HCT116 (cell line): ENCODE results near the gene SUN3. TPM values are rescaled to one million over a fixed set of nuclear protein-coding genes. Genes with fewer than 3 reads are reported as not detected.

Experiments used
- ATAC-seq: fragments of 200-7000 bp; cut with Tn5 transposase; 2 replicates; pipeline ENCODE4 v1.9.1; 2020; ENCODE audit warnings: mild to moderate bottlenecking, moderate library complexity
- BruUV-seq: library from RNA; stranded (reverse); fragments of 400-500 nt; replicated peaks from 2 replicates; lab custom pipeline; 2021; lab: Mats Ljungman, UMichigan
- CTCF ChIA-PET: fragments of 300-600 bp; sonication (Branson Sonifier 250); formaldehyde crosslinking; loops from one replicate; lab custom pipeline; 2021; ENCODE audit warnings: antibody characterized with exemption; lab: Charles Lee
- POLR2A ChIA-PET: fragments of 300-600, 350-600 bp; sonication (Branson Sonifier 250); formaldehyde crosslinking; loops from one replicate; lab custom pipeline; 2021; ENCODE audit warnings: antibody characterized with exemption; lab: Charles Lee
- RAD21 ChIA-PET, 2 experiments: fragments of 300-600 bp; sonication (Branson Sonifier 250); formaldehyde crosslinking; loops; one replicate each; lab custom pipeline; 2023; ENCODE audit warnings: low total read pairs in 2 of 2; ENCODE audit not compliant: uncharacterized antibody in 2 of 2, unreplicated experiment in 2 of 2, low non-redundant PET in 1 of 2; lab: Charles Lee
- DNase-seq: peaks from one replicate; pipeline ENCODE4 v3.0.0-alpha.2; 2010; ENCODE audit warnings: low read depth, low spot score
- H2AFZ ChIP-seq: fragments of 200-600 bp; shearing (Covaris generic), sonication (generic); 2 replicates; pipeline ENCODE4 v1.6.1; 2017; ENCODE audit warnings: low read depth, mixed run types, mixed read lengths, antibody characterized with exemption, low read length; ENCODE audit not compliant: poor library complexity, severe bottlenecking
- H3K27ac ChIP-seq: 2 replicates; pipeline ENCODE4 v1.5.1; 2012; ENCODE audit warnings: low read depth, low read length
- H3K27me3 ChIP-seq: fragments of 200-600 bp; sonication (generic); 2 replicates; pipeline ENCODE4 v1.6.1; 2016; ENCODE audit warnings: mixed run types, low read length, mixed read lengths; ENCODE audit not compliant: insufficient read depth
- H3K36me3 ChIP-seq, 2 experiments: fragments of 200-500 bp in 1 of 2; fragments of 200-600 bp in 1 of 2; sonication (Bioruptor generic) in 1 of 2; sonication (generic) in 1 of 2; 2 replicates each; pipeline versions ENCODE4 v1.5.1 to v1.6.1; 2014 to 2016; ENCODE audit warnings: low read length in 2 of 2, inconsistent platforms in 1 of 2, mixed read lengths in 1 of 2, mixed run types in 1 of 2; ENCODE audit not compliant: insufficient read depth in 2 of 2, control insufficient read depth in 1 of 2
- H3K4me1 ChIP-seq, 2 experiments: fragments of 200-600 bp in 1 of 2; sonication (generic) in 1 of 2; 2 replicates each; pipeline versions ENCODE4 v1.5.1 to v1.6.1; 2012 to 2017; ENCODE audit warnings: low read length in 2 of 2, inconsistent platforms in 1 of 2, mild to moderate bottlenecking in 1 of 2, mixed read lengths in 1 of 2, mixed run types in 1 of 2, moderate library complexity in 1 of 2; ENCODE audit not compliant: insufficient read depth in 2 of 2, control insufficient read depth in 1 of 2
- H3K4me2 ChIP-seq: fragments of 200-600 bp; sonication (generic); 2 replicates; pipeline ENCODE4 v1.6.1; 2017; ENCODE audit warnings: mixed run types, low read length, mixed read lengths
- H3K4me3 ChIP-seq, 2 experiments: fragments of 200-600 bp in 1 of 2; sonication (generic) in 1 of 2; replicated peaks in 1 of 2; 2 replicates each; pipeline ENCODE4 v1.5.1; 2011 to 2016; ENCODE audit warnings: low read length in 2 of 2, control low read depth in 1 of 2, low read depth in 1 of 2, mild to moderate bottlenecking in 1 of 2, mixed read lengths in 1 of 2, mixed run types in 1 of 2
- H3K79me2 ChIP-seq: fragments of 200-600 bp; sonication (generic); 2 replicates; pipeline ENCODE4 v1.6.1; 2017; ENCODE audit warnings: mild to moderate bottlenecking, mixed run types, low read length, moderate library complexity, mixed read lengths; ENCODE audit not compliant: insufficient read depth
- H3K9ac ChIP-seq: fragments of 200-600 bp; sonication (generic); 2 replicates; pipeline ENCODE4 v1.6.1; 2016; ENCODE audit warnings: low read length, mixed read lengths
- H3K9me2 ChIP-seq: fragments of 200-600 bp; sonication (generic), shearing (Covaris generic); 2 replicates; pipeline ENCODE4 v1.6.1; 2017; ENCODE audit warnings: mixed run types, mild to moderate bottlenecking, moderate library complexity; ENCODE audit not compliant: insufficient read depth
- H3K9me3 ChIP-seq, 2 experiments: fragments of 200-500 bp in 1 of 2; fragments of 200-600 bp in 1 of 2; sonication (Bioruptor generic) in 1 of 2; sonication (generic) in 1 of 2; 2 replicates each; pipeline ENCODE4 v1.6.1; 2014 to 2017; ENCODE audit warnings: low read length in 2 of 2, mixed read lengths in 2 of 2, inconsistent platforms in 1 of 2, low read depth in 1 of 2, mild to moderate bottlenecking in 1 of 2, mixed run types in 1 of 2, moderate library complexity in 1 of 2; ENCODE audit not compliant: control insufficient read depth in 1 of 2, insufficient read depth in 1 of 2
- H4K20me1 ChIP-seq: fragments of 200-600 bp; sonication (generic), shearing (Covaris generic); 2 replicates; pipeline ENCODE4 v1.6.1; 2017; ENCODE audit warnings: mixed run types, mild to moderate bottlenecking, moderate library complexity; ENCODE audit not compliant: insufficient read depth
- ATF3 ChIP-seq: IDR thresholded peaks from 2 replicates; pipeline ENCODE4 v1.6.1; 2012
- CTCF ChIP-seq, 3 experiments: fragments of 200-600 bp in 1 of 3; sonication (generic) in 1 of 3; IDR thresholded peaks in 2 of 3; conservative IDR thresholded peaks in 1 of 3; 2 replicates each; pipeline ENCODE4 v1.5.1; 2012 to 2017; ENCODE audit warnings: low read depth in 2 of 3, low read length in 2 of 3, antibody characterized with exemption in 1 of 3, borderline replicate concordance in 1 of 3, control low read depth in 1 of 3, mild to moderate bottlenecking in 1 of 3, mixed read lengths in 1 of 3, mixed run types in 1 of 3, moderate library complexity in 1 of 3; ENCODE audit not compliant: insufficient read depth in 1 of 3
- EGR1 ChIP-seq: IDR thresholded peaks from 2 replicates; pipeline ENCODE4 v1.6.1; 2012; ENCODE audit warnings: low read depth
- EZH2phosphoT487 ChIP-seq: fragments of 200-600 bp; IDR thresholded peaks from 2 replicates; pipeline ENCODE4 v1.6.1; 2018; ENCODE audit warnings: antibody characterized with exemption, borderline replicate concordance
- JUND ChIP-seq: IDR thresholded peaks from 2 replicates; pipeline ENCODE4 v1.6.1; 2012
- SIN3A ChIP-seq: IDR thresholded peaks from 2 replicates; pipeline ENCODE4 v1.6.1; 2012; ENCODE audit warnings: low read depth
- ZBTB33 ChIP-seq: IDR thresholded peaks from 2 replicates; pipeline ENCODE4 v1.6.1; 2011; ENCODE audit warnings: mild to moderate bottlenecking, low read length, moderate library complexity; ENCODE audit not compliant: insufficient replicate concordance; ENCODE audit errors: extremely low read depth
- intact Hi-C: fragments of 100-400 bp; cut with micrococcal nuclease; formaldehyde crosslinking; loops from 2 replicates; pipeline ENCODE4 v1.10.0; 2022
- total RNA-seq: library from RNA; stranded (reverse); gene quantifications from one replicate; pipeline ENCODE4 v1.2.1, GENCODE V29; 2021; ENCODE audit not compliant: unreplicated experiment

Gene SUN3
- total RNA-seq, 1 experiment from 2014 or later, result 4.5 TPM

- DNase-seq (no peak), ATAC-seq (no peak)
- BruUV-seq, result no TSS peak
- Histone ChIP-seq H4K20me1 (no peaks in the 10 kb centered on the region), H3K9ac (no peak overlapping the region), H3K27ac (no peak overlapping the region), H3K4me2 (no peak overlapping the region), H3K9me2 (no peaks in the 10 kb centered on the region), H3K9me3 (no peaks in the 10 kb centered on the region), H2AFZ (no peak overlapping the region), H3K4me3 (no peak overlapping the region), H3K27me3 (no peaks in the 10 kb centered on the region), H3K79me2 (no peaks in the 10 kb centered on the region), H3K36me3 (0 out of 4 replicates have a peak, but pooled peaks cover under 1 to 2% of the 10 kb centered on the region in 2 experiments), H3K4me1 (no peaks in the 10 kb centered on the region)
- intact Hi-C loops, result no loop called here
- CTCF ChIA-PET, result no interaction called here
- TF ChIP-seq ATF3 (no peak), JUND (no peak), SIN3A (no peak), EGR1 (no peak), CTCF (IDR thresholded peaks at IDR 0.05 in 2 of 3, conservative IDR thresholded peaks at IDR 0.05 in 1 of 3; ENCODE audit: borderline replicate concordance in 1 of 3, insufficient read depth in 1 of 3, low read depth in 2 of 3, low read length in 2 of 3) (no peak), ZBTB33 (no peak), EZH2phosphoT487 (no peak)
- POLR2A ChIA-PET, result no interaction called here
- RAD21 ChIA-PET, result no interaction called here
These were observed 78.2 kb downstream of the SUN3 start for GRCh38 chr7:47950714-47951113.
